Hypothalamus (tissue), 51 donors: Measurements from ENCODE around the gene CELF2.

Source experiments
- DNase-seq, 51 donors: peaks; one replicate each; lab custom pipeline; 2025; lab: John Stamatoyannopoulos, UW

The CELF2 gene

DNA sequence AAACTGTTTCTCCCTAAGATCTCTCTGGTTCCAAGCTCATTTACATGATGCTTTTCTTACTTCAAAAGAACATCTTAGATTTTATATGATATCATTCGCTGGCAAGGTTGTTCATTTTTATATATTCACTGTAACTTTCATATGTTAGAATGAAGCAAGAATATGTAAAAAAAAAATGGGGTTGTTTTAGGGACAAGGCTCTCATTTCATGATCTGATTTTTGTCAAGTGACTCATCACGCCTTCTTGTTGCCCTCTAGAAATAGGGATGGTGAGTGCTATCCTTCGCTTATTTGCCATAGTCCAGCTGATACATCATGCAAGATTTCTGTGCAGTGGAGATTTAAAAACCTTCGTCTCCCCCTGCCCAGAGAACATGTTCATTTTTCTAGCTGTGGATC lies 14.0 kb upstream of the CELF2 start:
- no peak for DNase-seq

DNA sequence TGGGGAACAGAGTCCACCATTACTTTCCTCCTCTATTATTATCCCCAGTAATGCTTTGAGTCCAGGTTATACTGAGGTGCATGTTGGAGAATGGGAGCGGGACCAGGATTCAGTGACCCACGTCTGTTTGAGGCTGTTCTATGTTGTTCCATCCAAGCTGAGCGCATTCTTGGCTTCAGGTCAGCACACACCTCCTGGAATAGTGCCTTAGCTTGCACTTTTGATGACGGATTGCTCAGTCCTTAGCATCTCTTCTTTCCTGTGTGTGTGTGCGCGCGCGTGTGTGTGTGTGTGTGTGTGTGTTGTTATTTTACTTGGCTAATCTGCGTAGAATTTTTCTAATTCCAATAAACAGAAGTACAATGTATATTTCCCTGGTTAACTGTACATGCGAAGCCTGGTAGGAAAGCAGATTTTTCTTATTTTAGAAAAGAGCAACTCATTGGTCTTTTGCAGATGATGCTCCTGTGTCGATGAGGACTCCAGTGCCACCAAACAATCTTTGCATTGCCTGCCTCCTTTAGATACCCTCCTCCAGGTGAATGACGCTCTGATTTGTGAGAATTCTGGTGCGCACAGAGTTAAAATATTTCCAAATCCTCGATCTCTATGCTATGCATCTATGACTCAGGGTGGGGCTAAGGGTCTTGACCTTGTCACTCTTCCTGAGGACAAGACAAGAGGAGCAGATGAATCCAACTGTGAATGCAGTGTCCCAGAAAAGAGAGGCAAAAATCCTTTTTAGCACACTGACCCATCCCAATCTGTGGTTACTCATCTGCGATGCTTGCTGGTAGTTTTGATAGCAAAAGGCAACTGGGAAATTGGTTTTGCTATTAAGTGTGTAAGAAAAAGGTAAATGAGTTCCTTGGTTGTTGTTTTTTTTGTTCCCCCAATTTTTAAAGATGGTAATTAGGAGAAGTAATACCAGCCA lies 13.3 kb upstream of the CELF2 start:
- DNase-seq, result peak in 1 of 51 donors; percentile 22

DNA sequence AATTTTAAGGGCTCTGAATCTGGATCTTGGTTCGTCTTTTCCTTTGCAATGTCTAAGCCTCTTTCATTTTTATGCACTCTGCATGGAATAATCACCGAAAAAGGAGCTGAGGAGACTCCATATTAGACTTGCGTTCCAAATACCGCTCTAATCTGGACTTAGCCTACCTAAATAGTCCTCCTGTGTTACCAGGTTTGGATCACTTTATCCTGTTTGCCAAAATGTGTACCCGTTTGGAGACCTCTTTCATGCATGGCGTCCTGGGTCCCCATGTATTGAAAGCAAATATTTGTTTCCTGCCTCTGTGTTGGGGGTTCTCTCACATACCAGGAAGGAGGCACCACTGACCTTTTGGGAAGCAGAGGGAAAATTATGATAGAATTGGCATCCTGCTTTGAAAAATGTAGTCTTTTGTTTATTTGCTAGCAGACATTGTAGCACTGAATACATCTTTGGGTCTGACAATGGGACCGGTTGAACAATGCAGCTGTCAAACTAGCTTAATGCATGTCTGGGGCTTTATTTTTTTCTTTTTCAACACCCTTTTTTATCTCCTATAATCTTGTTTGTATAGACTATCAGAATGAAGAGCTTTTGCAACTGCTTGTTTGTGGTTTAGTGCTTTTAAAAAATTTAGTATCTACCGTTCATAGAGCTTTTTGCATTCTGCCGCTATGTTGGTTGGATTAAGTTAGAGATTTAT lies 11.8 kb upstream of the CELF2 start:
- DNase-seq, result peak in 2 of 51 donors; percentile 18 to 65

DNA sequence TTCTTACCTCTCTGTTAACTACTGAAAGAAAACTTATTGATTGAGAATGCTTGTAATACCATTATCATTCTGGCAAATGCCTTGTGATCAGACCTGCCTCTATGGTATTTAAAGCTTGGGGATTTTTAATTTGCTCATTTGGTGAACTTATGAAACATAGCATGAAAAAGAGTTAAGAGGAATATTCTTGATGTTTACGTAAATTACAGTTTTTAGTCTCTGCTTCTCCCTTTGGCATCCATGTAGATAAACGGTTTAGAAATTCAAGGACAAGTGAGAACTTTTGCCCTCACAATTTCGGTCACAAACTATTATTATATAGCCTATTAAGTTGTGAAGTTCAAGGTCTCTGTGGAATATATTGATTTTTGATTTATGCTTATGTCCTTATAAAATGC lies 11.2 kb upstream of the CELF2 start:
- DNase-seq, result no peak

DNA sequence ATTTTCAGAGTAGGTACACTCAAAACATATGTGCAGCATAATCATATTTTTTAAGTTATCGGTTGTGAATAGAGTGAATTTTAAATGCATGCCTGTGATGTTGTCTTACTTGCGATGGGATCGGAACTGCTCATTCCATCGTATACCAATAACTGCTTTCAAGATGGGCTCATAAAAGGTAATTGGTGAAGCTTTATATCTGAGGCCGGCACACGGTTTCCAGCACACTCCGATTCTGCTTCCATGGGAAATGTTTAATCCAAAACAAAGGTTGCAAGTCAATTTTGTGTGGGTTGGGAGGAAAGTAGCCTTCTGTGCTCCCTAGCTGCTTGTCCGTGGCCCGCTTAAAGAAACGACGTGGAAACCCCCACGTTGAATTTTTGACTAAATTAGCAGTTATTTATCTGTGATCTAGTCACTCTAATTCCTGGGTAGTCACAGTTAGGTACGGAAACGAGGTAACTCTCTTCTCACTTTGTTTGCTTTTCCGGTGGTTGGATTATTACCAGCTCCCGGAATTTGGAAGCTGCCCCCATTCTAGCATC lies 10.1 kb upstream of the CELF2 start:
- DNase-seq, result peak in 1 of 51 donors; percentile 66

DNA sequence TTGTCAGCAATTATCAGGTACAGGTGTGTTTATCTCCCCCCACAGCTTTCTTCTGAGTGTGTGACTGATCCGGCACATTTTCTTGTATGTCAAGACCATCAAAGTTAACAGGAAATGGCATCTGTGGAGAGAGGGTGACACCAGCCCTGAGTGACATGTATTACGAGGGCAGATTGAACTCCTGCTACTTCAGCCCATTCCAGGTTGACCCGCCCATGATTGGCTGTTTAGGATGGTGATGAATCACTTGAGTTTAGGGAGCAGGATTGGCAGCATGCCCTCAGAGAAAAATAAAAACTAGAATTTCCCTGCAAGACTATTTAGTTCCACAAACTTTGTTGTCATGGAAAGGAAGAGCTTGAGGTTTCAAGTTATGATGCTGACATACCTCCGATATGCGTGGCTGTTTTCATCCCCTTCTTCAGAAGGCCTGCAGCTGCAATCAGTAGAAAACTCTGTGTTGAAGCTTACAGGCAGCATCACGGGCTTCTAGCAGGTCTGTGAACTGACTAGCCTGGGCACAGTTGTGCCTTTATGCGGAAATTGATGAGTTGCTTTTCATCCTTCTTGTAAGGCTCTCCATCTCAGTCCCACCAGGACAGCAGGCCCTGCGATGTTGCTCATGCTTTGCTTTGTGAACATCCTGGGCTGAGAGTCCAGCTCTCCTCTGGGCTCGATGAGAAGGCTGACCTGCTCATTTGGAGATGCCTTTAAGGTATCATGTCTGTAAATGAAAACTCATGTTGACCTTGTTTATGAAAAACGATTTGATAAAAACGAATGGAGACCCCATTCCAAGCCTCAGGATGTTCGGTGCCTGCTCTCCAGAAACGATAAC lies 8.0 kb upstream of the CELF2 start:
- DNase-seq, result peak in 1 of 51 donors; percentile 37

DNA sequence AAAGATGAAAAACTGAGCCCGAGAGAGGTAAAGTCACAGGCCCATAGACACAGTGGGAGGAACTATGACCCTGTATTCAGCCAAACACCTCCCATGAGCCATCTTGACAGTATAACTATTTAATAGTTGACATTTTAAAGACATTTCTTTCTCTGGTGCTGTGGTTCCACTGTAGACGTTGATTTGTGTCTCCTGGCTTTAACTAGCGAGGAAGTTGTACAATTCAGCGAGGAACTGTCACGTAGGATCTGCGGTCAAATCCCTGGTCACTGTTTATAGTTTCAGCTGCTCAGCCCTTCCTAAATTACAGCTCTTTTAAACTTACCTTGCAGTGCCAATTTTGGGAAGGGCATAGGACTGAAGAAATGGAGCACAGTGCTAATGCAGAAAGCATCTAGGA lies 7.1 kb upstream of the CELF2 start:
- no peak for DNase-seq

DNA sequence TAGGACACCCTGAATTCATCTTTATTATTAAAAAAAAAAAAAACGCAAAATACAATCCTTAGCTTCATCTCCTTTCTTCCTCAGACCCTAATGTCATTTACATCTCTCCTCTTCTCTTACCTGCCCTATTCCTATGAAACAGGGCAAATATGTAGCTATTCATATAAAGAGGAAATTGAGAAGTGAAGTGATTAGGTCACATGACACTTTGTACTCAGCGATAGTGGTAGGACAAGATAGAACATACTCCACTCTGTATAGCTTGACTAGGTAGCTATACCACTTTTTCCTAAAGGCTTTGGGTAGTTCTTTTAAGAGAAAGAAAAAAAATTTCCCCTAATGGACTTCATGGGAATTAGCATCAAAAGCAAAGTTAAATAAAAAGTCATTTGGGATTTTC lies 6.2 kb upstream of the CELF2 start:
- DNase-seq, result no peak

DNA sequence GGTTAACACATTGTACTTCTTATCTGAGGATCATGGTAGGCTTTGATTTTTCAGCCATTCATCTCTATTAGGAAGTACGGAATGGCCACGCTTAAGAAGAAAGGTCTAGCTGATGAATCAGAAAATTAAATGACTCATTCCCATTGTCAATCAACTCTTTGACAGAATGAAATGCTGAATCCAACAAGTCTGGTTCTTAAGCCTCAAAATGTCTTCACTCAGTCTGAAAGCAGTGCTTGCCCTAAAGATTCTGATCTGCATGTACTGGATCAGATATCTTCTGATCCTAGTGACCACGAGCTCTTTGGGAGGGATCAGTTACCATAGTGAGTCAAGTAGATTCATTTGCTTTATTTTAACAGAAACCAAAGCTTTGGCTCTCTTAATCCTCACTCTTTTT lies 5.7 kb upstream of the CELF2 start:
- DNase-seq, result peak in 1 of 51 donors; percentile 56

DNA sequence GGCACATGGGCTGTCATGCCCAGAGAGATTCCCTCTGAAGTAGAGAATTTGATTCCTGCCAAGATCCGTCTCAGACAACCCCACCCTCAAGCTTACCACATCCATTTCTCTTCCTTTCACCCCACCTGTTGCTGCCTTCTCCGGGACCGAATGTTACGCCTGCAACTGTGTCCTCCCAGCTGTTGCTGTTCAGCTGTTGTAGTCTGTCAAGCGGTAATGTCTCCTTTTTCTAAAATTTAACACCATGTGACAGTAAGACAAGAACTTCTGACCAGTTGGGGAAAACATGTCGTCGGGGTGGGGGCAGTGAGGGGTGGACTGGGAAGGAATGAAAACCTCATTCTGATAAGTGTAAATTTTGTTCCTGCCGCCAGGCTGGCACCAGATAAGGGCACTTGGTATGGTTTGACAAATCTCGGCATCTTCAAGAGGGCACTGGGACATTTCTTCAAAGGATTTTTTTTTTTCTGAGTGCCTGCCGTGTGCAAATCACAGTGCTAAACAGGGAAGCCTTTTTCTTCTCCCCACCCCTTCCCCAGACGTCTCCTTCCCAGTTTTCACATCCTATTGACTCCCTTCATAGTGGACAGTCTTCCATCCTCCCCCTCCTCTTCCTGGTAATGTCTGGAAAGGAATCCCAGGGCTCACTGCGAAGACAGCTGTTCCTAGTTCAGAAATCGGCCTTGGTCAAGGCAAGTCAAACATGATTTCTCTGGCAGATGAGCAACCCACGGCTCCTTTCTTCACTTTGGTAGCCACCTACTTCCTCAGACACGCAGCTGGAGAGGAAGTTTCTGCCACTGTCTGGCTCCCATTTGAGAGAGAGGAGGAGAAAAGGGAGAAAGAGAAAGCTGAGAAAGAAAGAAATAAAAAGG lies 5.0 kb upstream of the CELF2 start:
- peak in 1 of 51 donors; percentile 21 for DNase-seq

DNA sequence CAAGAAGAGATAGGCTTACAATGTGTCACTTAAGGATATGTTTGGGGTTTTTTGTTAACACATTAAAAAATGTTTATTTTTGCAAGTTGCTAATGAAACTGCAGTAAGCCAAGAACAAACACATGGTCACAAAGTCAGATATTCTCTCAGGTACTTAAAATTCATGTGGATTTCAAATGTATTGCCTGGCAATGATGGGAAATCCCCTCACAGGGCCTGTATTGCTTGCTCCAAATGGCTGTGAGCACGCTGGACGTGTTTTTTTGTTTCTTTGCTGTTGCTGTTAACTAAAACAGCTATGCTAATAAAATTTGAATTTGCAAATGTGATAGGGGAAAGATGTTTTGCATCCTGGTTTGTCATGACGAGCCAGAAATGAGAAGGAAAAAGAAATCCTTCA lies 3.8 kb upstream of the CELF2 start:
- DNase-seq, result no peak

DNA sequence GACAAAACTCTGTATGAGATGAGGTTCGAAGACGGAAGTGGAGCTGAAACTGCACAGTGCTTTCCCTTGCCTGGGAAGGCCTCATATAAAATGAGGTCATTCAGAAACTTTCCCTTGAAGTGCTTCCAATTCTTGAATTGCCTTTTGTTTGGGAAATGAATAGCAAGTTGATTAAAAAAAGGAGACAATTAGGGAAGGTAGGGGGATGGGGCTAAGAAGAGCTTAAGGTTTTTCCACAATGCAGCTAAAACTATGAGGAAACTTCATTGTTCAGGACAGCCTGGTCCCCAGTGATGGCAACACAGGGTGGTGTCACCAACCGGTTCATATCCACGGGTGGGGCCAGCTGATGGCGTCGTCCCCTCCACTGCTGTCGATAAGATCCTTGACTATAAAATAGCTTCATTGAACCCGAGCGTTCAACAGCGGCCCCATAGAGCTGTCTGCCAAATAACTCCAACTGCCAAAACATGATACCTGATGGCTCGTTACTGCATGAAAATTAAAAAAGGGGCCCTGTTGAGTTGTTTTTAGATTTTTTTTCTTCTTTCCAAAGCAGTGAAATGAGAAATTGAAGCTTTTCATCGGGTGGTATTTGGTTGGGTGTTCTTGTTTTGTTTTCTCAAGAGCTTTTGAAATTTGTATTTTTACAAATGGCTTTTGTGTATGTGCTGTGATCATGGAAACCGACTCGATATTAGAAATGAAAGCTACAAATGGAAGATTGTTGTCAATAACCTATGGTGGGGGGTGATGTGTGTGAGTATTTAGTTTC lies 2.8 kb upstream of the CELF2 start:
- peak in 3 of 51 donors; percentile 3 to 67 (median 25) for DNase-seq

DNA sequence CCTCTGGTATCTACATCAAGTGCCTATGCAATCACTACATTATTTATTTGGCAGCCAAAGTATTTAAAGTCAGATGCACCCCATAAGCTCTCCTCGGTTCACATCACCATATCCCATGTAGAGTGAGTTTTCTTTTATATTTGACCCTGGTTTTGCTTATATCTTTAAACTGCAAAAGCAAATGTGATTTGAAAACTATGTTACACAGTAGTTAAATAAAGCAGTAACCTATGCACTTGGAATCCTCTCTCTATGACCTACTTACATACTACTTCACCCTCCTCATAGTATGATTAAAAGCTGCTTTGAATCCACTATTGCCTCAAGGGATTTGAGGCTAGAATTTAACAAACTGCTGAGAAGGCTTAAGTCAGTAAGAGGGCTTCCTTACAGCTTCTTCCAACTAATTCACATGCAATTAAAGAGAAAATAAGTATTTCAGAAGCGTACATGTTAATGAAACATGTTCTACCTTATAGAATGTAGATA lies 2.2 kb upstream of the CELF2 start:
- DNase-seq, result no peak

DNA sequence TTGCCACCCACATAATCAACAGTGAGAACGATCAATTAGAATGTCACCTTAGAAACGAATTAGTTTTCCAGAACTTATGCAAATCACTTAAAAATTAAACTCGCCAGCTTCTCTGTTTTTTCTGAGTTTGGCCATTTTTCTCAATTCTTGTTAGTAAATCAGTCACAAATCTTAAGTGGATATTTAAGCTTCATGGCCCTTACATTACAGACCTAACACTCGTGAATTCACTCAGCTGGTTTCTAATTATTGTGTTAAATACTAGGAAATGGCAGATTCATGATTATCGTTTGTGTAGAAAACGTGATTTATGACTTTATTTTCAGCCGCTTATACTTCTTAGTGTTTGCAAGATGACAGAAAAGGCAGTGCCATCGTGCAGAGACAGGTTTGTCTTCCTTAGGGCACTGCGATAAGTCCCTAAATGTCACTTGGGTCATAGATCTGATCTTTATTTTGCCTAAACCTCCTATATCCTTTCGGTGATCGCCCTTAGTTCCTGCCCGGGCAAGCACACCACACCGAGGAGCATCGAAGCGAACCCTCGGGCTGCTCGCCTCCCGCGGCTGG lies 587 bp upstream of the CELF2 start:
- peak in 1 of 51 donors; percentile 59 for DNase-seq

DNA sequence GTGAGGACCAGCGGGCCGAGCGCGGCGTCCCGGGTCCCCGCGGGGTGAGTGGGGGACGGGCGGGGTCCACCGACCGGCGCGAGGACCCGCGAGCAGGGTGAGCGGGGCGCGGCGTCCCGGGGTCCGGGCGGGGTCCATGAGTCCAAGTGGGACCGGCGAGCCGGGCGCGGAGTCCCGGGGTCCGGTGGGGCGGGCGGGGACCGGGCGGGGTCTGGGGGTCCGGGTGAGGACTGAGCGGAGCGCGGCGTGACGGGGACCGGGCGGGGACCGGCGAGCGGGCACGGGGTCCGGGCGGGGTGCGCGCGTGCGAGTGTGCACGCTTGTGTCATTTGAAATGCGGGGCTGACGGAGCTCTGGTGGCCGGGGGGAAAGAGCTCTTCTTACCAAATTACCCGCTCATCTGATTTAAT lies 765 bp downstream of the CELF2 start:
- DNase-seq, result peak in 6 of 51 donors; percentile 11 to 44 (median 23)

DNA sequence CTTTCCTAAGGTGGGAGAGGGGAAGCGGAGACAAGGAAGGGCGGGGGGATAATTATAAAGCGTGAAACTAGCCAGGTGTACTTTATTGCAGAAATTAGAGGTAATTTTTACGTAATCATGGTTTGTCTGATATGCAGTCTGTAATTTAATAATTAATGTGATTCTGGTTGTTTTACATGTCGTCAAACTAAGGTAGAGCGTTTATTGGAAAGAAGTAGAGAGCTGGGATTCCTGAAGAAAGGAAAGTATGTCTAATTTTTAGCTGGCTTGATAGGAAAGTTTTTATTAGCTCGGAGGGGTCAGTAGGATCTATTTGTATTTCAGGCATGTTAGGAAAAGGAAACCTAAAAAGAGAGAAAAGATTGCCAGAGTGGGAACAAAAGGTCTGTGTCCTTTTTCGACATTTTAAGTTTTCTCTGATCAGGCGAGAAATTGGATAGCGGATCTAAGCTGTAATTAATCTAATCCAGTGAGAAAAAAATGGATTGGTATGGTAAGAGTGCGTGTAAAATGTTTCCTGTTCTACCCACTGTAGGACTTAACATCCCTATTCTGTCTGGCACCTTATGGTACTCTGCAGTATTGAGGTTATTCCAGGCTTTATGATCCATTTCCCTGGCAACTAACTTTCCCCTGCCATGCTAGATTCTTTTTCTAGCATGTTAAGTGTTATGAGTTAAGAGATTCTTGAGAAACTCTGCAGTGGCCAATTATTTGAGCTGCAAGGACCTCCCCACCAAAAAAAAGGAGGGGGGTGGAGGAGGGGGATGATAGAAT lies 1.4 kb downstream of the CELF2 start:
- peak in 1 of 51 donors; percentile 56 for DNase-seq
